HG03520 (cell line): ENCODE measurements around the gene NAALADL2.

Experiments used
- ATAC-seq: cut with Tn5 transposase; IDR thresholded peaks from one replicate; pipeline ENCODE4 v1.9.1; 2021; ENCODE audit warnings: mild to moderate bottlenecking, moderate library complexity; ENCODE audit not compliant: unreplicated experiment

The NAALADL2 gene

GRCh38 chr3:175617247-175617646, 758.1 kb downstream of the NAALADL2 start:
- ATAC-seq = no peak

- no peak for ATAC-seq
These were observed 760.2 kb downstream of the NAALADL2 start for GRCh38 chr3:175619369-175619768.

- no peak for ATAC-seq
These were observed 761.0 kb downstream of the NAALADL2 start for GRCh38 chr3:175620093-175620492.

- ATAC-seq = no peak
These were observed 761.4 kb downstream of the NAALADL2 start for GRCh38 chr3:175620532-175620931.

GRCh38 chr3:175640958-175641357, 781.8 kb downstream of the NAALADL2 start:
- ATAC-seq = no peak

- ATAC-seq = no peak
These were observed 787.7 kb downstream of the NAALADL2 start for GRCh38 chr3:175646865-175647264.

GRCh38 chr3:175648899-175649298, 789.8 kb downstream of the NAALADL2 start:
- no peak for ATAC-seq

GRCh38 chr3:175651716-175652115, 792.6 kb downstream of the NAALADL2 start:
- no peak for ATAC-seq

GRCh38 chr3:175655351-175655750, 796.2 kb downstream of the NAALADL2 start:
- no peak for ATAC-seq

GRCh38 chr3:175656461-175656860, 797.3 kb downstream of the NAALADL2 start:
- no peak for ATAC-seq

- ATAC-seq = no peak
These were observed 800.7 kb downstream of the NAALADL2 start for GRCh38 chr3:175659670-175660350.

- no peak for ATAC-seq
These were observed 803.7 kb downstream of the NAALADL2 start for GRCh38 chr3:175662815-175663214.

GRCh38 chr3:175664911-175665310, 805.8 kb downstream of the NAALADL2 start:
- no peak for ATAC-seq

- ATAC-seq = no peak
These were observed 809.2 kb downstream of the NAALADL2 start for GRCh38 chr3:175668300-175668699.

- ATAC-seq = no peak
These were observed 811.4 kb downstream of the NAALADL2 start for GRCh38 chr3:175670557-175670956.

GRCh38 chr3:175672119-175672689, 813.1 kb downstream of the NAALADL2 start:
- ATAC-seq = no peak

GRCh38 chr3:175679568-175679967, 820.4 kb downstream of the NAALADL2 start:
- ATAC-seq = no peak

- ATAC-seq = no peak
These were observed 833.1 kb downstream of the NAALADL2 start for GRCh38 chr3:175692256-175692655.

- ATAC-seq = no peak
These were observed 836.1 kb downstream of the NAALADL2 start for GRCh38 chr3:175695251-175695650.

GRCh38 chr3:175702956-175703355, 843.8 kb downstream of the NAALADL2 start:
- no peak for ATAC-seq

- no peak for ATAC-seq
These were observed 845.4 kb downstream of the NAALADL2 start for GRCh38 chr3:175704366-175705055.

GRCh38 chr3:175713268-175713667, 854.1 kb downstream of the NAALADL2 start:
- ATAC-seq = no peak
